Measurements from ENCODE around the gene MYORG. TPM values are rescaled to one million over a fixed set of nuclear protein-coding genes. Genes with fewer than 3 reads are reported as not detected.

Gene MYORG
- total RNA-seq, 4 donors from 2014 or later, result 42.0 to 113 (median 66.3) TPM

GRCh38 chr9:34405719-34406118, 29.0 kb upstream of the MYORG start:
- H3K27ac ChIP-seq, result no peak overlapping the region
- in situ Hi-C loops (cut with MboI; ENCODE audit: low pct_ligation_motif_present in 1 of 4, low pct_unique_long_range_greater_than_20kb in 1 of 4, low sequenced_read_pairs in 3 of 4), result loop anchor here in 2 of 4 donors (10.0 kb wide), 1 partner anchor 199 kb away; no protein-coding TSS in a partner anchor
- WGBS, 2 donors (ENCODE audit: low coverage in 1 of 2), result 91% methylated on average over 7 of the region's 7 CpGs; no CpG with 5 or more reads in 1 of the 2 donors

GRCh38 chr9:34403554-34404380, 27.1 kb upstream of the MYORG start:
- peak; percentile 71 for DNase-seq
- Histone ChIP-seq H3K9me3 (no peaks in the 10 kb centered on the region), H3K27ac (no peak overlapping the region), H3K36me3 (peaks cover 0 to 7% (median 0%) of the 10 kb centered on the region in 4 donors), H3K27me3 (no peaks in the 10 kb centered on the region), H3K4me3 (no peak overlapping the region), H3K4me1 (no peaks in the 10 kb centered on the region)
- TF ChIP-seq, protein P1, sequence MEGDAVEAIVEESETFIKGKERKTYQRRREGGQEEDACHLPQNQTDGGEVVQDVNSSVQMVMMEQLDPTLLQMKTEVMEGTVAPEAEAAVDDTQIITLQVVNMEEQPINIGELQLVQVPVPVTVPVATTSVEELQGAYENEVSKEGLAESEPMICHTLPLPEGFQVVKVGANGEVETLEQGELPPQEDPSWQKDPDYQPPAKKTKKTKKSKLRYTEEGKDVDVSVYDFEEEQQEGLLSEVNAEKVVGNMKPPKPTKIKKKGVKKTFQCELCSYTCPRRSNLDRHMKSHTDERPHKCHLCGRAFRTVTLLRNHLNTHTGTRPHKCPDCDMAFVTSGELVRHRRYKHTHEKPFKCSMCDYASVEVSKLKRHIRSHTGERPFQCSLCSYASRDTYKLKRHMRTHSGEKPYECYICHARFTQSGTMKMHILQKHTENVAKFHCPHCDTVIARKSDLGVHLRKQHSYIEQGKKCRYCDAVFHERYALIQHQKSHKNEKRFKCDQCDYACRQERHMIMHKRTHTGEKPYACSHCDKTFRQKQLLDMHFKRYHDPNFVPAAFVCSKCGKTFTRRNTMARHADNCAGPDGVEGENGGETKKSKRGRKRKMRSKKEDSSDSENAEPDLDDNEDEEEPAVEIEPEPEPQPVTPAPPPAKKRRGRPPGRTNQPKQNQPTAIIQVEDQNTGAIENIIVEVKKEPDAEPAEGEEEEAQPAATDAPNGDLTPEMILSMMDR (IDR thresholded peaks at IDR 0.05), result peak; percentile 93 to 99 (median 97)
- no peak for TF ChIP-seq POLR2AphosphoS5 (IDR thresholded peaks at IDR 0.05)
- intact Hi-C loops (cut with DNase I; ENCODE audit: low total_unique reads) (loop anchor here (5.0 to 10.0 kb wide), 2 partner anchors 99 to 201 kb away; no protein-coding TSS in a partner anchor), in situ Hi-C loops (cut with MboI; ENCODE audit: low pct_ligation_motif_present in 1 of 4, low pct_unique_long_range_greater_than_20kb in 1 of 4, low sequenced_read_pairs in 3 of 4) (loop anchor here in 2 of 4 donors (10.0 kb wide), 1 partner anchor 201 kb away; no protein-coding TSS in a partner anchor)

More at GRCh38 chr9:34405719-34406118, 29.0 kb upstream of the MYORG start:
- intact Hi-C loops (cut with DNase I; ENCODE audit: low total_unique reads), result loop anchor here (10.0 kb wide), 1 partner anchor 199 kb away; no protein-coding TSS in a partner anchor
- DNase-seq, result no peak
- Histone ChIP-seq H3K36me3 (peaks cover 0 to 1% (median 0%) of the 10 kb centered on the region in 4 donors), H3K27me3 (no peaks in the 10 kb centered on the region), H3K4me1 (no peaks in the 10 kb centered on the region), H3K9me3 (no peaks in the 10 kb centered on the region), H3K4me3 (no peak overlapping the region)
- TF ChIP-seq EP300 (IDR thresholded peaks at IDR 0.05; ENCODE audit: low read depth), result no peak
- TF ChIP-seq, protein P1 (IDR thresholded peaks at IDR 0.05), result no peak
- TF ChIP-seq POLR2A (IDR thresholded peaks at IDR 0.05), result no peak
- no peak for TF ChIP-seq POLR2AphosphoS5 (IDR thresholded peaks at IDR 0.05)

- TF ChIP-seq POLR2AphosphoS5 (IDR thresholded peaks at IDR 0.05) (no peak), EP300 (IDR thresholded peaks at IDR 0.05; ENCODE audit: low read depth) (no peak), POLR2A (IDR thresholded peaks at IDR 0.05) (no peak)
- TF ChIP-seq, protein P1 (IDR thresholded peaks at IDR 0.05), result no peak
- Histone ChIP-seq H3K27me3 (no peaks in the 10 kb centered on the region), H3K4me1 (no peaks in the 10 kb centered on the region), H3K4me3 (no peak overlapping the region), H3K36me3 (peaks cover 0 to 7% (median 0%) of the 10 kb centered on the region in 4 donors), H3K27ac (no peak overlapping the region), H3K9me3 (no peaks in the 10 kb centered on the region)
- intact Hi-C loops (cut with DNase I; ENCODE audit: low total_unique reads) (loop anchor here (5.0 to 10.0 kb wide), 2 partner anchors 101 to 204 kb away; no protein-coding TSS in a partner anchor), in situ Hi-C loops (cut with MboI; ENCODE audit: low pct_ligation_motif_present in 1 of 4, low pct_unique_long_range_greater_than_20kb in 1 of 4, low sequenced_read_pairs in 3 of 4) (loop anchor here in 2 of 4 donors (10.0 kb wide), 1 partner anchor 204 kb away; no protein-coding TSS in a partner anchor)
- DNase-seq, result no peak
- WGBS, 2 donors (ENCODE audit: low coverage in 1 of 2), result 84 to 92% methylated on average over 6 to 40 of the region's 40 CpGs
These were observed 24.2 kb upstream of the MYORG start for GRCh38 chr9:34400686-34401602.

Measured in transverse colon (tissue), 4 donors.